Fibroblast of gingiva (primary cell): ENCODE measurements around the gene COPS3.
"Not testable (repeated sequence)": the region's sequence is repeated elsewhere in the genome, so short reads cannot be mapped to it uniquely, and the experiment has no call there.

Experiments used
- DNase-seq: peaks from one replicate; pipeline ENCODE4 v3.0.0-alpha.2; 2011; ENCODE audit warnings: low read depth

COPS3 gene

GRCh38 chr17:17301659-17302058 is 20.6 kb upstream of the COPS3 start:
- not testable (repeated sequence) for DNase-seq

DNA sequence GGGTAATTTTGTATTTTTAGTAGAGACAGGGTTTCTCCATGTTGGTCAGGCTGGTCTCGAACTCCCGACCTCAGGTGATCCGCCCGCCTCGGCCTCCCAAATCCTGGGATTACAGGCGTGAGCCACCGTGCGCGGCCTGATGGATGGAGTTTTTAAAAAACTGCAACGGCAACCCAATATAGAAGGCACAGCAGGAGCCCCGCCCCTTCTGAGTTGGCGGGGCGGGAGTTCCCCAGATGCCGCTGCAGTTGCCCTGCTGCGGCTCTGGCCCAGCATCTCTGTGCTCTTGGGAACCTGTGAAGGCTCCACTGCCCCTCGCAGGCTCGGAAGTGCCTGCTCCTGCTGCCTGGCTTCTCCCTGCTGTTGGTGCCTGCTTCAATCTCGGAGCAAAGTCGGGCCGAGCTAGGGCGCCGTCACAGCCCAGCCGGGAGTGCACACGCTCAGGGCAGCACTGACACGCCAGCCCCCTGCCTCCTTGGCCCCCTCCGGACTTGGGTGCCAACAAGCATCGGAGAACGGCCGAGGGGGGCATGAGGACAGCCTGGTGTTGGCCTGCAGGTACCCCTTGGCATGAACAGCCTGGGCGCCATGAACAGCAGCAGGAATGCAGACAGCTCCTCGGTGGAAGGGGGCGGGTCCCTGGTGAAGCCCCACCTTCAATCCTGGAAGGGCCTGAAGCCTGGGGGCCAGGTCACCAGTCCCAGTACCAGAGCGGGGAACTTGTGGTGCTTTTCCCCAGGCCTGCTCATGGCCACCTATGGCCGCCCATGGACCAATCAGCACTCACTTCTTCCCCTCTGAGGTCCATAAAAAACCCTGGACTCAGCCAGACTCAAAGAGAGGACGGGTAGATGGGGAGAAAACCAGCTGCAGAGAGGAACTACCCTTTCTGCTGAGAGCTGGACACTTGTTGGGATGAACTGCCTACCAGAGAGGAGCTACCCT is 19.9 kb upstream of the COPS3 start:
- peak; percentile 42 for DNase-seq

GRCh38 chr17:17298108-17298507 is 17.1 kb upstream of the COPS3 start:
- DNase-seq: peak; percentile 41

- no peak for DNase-seq
Measured at GRCh38 chr17:17297217-17297616, 16.2 kb upstream of the COPS3 start.

GRCh38 chr17:17295141-17295540 is 14.1 kb upstream of the COPS3 start:
- DNase-seq: no peak

DNA sequence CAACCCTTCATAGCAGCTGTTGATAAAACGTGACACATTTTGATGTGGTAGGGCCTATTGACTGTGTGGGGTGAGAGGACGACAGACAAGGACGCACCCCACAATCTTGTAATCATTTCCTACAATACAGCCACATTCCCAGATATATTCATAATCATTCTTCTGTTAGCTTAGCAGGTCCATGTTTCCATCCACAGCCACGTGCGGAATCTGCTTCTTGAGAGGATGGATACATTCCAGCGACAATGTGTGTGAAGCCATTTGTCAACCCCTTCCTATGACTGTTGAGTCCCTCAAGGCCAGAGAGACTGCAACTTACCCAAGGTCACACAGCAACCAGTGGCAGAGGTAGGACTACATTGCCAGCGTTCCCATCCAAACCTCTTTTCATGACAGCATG is 8.7 kb upstream of the COPS3 start:
- DNase-seq: no peak

- DNase-seq: no peak
Measured at GRCh38 chr17:17289086-17289485, 8.0 kb upstream of the COPS3 start.

DNA sequence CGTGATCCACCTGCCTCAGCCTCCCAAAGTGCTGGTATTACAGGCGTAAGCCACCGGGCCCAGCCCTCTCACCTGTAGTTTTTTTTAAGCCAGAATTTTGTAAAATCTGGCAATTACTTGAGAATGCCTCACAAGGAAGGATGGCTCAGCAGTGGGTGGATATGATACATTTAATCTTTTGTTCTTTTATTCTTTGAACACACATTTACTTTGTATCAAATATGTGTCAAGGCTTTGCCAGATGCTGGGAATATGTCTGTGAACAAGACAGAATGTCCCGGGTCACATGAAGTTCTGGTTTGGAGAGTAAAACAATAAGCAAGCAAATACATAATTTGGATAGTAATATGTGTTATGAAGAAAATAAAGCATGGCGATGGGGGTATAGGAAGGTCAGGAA is 4.9 kb upstream of the COPS3 start:
- no peak for DNase-seq

GRCh38 chr17:17279316-17279715 is 1.7 kb downstream of the COPS3 start:
- DNase-seq: no peak

- not testable (repeated sequence) for DNase-seq
Measured at GRCh38 chr17:17277431-17277830, 3.6 kb downstream of the COPS3 start.

DNA sequence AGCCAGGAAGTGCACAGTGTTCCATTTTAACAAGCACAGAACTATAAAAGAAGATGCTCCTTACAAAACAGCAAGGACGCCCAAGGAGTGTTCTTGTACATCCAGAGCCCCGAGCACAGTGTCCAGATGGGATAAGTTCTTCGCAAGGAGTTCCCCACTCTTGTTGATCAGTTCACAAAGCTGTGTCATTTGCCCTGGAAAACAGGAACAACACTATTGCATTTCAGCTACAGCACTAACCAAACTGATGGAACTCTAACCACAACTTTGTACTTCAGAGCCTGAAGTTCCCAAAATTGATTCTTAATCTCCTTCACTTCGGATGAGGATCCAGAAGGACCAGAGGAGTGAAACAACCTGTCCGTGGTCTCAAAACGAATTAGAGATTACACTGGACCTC is 5.1 kb downstream of the COPS3 start:
- DNase-seq: no peak

- no peak for DNase-seq
Measured at GRCh38 chr17:17269926-17270773, 10.9 kb downstream of the COPS3 start.

DNA sequence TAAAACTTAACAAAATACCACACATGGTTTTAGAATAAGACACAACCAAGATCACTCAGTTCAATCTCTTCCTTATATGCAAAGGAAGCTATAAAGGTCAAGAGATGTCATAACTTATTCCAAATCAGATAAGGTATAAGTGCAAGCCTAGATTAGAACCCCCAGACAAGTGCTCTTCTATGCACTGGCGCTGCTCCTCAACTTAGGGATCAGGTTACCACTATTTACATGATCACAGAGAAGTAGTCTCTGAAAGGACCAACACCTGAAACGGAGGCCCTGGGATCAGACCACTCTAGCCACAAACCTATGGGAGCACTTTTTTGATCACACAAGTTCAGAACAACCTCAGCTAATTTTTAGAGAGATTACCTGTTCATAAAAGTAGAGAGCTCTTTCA is 16.6 kb downstream of the COPS3 start:
- no peak for DNase-seq

DNA sequence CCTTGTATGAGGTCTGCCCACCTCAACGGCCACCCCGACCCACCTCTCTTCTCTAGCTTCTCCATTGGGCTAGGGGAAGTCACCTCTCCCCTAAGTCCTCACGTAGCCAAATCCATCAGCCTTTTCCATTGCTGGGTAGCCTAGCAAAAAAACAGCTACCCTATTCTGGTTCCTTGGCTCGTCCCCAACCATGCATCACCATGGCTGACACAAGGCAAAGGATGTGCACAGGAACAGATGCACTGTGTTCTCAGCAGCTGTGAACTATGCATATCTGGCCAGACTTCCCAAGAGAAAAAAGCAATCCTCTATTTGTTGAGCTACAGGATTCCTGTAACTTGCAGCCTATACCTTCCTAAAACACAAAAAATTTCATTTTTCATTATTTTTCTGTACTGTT is 22.0 kb downstream of the COPS3 start:
- DNase-seq: no peak

DNA sequence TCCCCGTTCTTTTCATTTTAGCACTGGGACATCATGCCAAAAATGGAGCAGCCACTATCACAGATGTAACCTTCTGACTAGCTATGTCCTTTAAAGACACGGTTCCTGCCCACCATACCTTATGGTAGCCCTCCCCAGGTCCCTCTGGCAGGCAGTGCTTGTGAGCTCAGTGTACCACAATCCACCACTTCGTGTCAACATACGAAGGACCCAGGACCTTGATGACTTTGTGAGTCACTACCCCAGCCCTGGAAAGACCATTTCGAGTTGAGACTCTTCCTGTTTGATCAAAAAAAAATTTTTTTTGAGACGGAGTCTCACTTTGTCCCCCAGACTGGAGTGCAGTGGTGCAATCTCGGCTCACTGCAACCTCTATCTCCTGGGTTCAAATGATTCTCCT is 23.0 kb downstream of the COPS3 start:
- DNase-seq: no peak

- no peak for DNase-seq
Measured at GRCh38 chr17:17256316-17256715, 24.7 kb downstream of the COPS3 start.

- DNase-seq: not testable (repeated sequence)
Measured at GRCh38 chr17:17255689-17256088, 25.4 kb downstream of the COPS3 start.

DNA sequence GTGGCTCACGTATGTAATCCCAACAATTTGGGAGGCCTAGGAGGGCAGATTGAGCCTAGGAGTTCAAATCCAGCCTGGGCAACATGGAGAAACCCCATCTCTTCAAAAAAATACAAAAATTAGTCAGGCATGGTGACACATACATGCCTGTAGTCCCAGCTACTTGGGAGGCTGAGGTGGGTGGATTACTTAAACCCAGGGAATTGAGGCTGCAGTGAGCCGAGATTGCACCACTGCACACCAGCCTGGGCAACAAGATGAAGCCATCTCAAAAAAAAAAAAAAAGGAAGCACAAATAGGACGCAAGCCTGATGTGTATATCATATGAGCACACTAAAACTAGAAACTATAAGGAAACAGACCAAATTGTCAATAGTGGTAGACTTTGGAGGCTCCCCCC is 27.0 kb downstream of the COPS3 start:
- DNase-seq: peak; percentile 5

GRCh38 chr17:17253406-17253805 is 27.6 kb downstream of the COPS3 start:
- DNase-seq: no peak

- DNase-seq: no peak
Measured at GRCh38 chr17:17252149-17252661, 28.8 kb downstream of the COPS3 start.

- DNase-seq: no peak
Measured at GRCh38 chr17:17246879-17247278, 34.2 kb downstream of the COPS3 start.

DNA sequence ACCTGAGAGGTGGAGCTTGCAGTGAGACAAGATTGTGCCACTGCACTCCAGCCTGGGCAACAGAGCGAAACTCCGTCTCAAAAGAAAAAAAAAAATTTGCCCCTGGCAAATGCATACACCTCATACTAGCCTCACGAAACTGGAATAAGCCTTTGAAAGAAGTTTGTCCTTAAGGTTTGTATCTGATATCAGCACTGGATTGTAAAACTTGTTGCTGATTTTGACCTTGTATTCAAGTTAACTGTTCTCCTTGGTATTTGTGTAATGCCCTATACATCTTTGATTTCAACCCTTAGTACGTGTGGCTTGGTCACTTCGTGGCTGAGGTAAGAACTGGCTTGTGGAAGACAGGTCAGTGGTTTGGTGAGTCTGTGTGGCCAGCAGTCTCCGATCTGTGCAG is 37.9 kb downstream of the COPS3 start:
- no peak for DNase-seq

DNA sequence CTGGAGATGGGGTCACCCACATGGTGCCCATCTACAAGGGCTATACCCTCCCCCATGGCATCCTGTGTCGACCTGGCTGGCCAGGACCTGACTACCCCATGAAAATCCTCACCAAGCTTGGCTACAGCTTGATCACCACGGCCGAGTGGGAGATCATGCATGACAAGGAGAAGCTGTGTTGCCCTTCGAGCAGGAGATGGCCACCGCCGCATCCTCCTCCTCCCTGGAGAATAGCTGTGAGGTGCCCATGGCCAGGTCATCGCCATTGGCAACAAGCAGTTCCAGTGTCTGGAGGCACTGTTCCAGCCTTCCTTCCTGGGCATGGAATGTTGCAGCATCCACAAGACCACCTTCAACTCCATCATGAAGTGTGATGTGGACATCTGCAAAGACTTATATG is 38.8 kb downstream of the COPS3 start:
- DNase-seq: no peak
